HG02938 (cell line): ENCODE results near the gene ARL14EP.

Experiments used
- ATAC-seq: cut with Tn5 transposase; IDR thresholded peaks from one replicate; pipeline ENCODE4 v1.9.1; 2021; ENCODE audit warnings: mild to moderate bottlenecking, moderate library complexity; ENCODE audit not compliant: unreplicated experiment

The ARL14EP gene

GRCh38 chr11:30322826-30323710 is at the start of gene ARL14EP:
TSS of gene ARL14EP (plus strand) at chr11:30323104. CDS start at chr11:30330949, 7,845 bp downstream.
- peak; percentile 95 for ATAC-seq

- ATAC-seq: no peak
Observed at GRCh38 chr11:30277176-30277575, 45.7 kb upstream of the ARL14EP start.

DNA sequence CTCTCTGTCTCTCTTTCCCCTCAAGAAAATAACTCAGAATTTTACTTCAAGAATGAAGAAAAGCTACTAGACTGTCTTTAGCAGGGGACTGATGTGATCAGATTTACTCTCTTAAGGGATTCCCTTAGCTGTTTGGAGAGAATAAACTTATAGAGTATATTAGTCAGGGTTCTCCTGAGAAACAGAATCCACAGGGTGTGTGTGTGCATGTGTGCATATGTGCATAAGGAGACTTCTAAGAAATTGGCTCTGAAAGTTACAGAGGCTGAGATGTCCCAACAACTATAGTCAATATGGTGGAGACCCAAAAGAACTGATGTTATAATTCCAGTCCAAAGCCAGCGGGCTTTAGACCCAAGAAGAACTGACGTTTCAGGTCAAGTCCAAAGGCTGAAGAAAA is 43.1 kb upstream of the ARL14EP start:
- ATAC-seq: no peak

- ATAC-seq: no peak
Observed at GRCh38 chr11:30281476-30282288, 41.2 kb upstream of the ARL14EP start.

DNA sequence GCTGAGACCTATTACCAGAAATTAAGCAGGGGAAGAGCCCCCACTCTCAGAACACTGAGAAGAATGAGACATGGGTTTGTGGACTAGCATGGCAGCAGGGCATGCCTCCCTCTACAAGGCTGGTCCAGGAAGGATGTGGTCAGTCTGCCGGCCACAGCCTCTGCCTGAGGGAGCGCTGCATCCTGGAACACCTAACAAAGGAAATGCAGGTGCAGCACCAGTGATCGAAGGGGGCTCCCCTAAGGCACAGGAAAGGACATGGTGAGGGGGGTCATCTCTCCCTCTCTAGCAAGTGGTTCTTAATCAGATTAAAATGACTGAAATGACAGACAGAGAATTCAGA is 40.6 kb upstream of the ARL14EP start:
- no peak for ATAC-seq

DNA sequence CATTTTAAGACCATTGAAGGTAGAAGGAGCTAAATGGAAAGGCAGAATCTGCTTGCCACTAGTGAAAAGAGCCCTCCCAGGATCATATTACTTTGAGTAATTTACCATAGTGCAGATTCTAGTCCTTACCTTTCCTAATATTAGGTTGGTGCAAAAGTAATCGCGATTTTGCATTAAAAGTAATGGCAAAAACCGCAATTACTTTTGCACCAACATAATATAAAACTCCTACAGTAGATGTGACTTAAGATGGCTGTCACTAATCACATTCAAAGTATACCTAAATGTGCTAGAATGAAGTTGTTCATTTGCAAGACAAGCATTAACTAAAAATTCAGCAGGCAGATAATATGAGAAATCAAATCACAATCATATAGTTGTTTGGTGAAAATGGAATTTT is 38.1 kb upstream of the ARL14EP start:
- ATAC-seq: no peak

DNA sequence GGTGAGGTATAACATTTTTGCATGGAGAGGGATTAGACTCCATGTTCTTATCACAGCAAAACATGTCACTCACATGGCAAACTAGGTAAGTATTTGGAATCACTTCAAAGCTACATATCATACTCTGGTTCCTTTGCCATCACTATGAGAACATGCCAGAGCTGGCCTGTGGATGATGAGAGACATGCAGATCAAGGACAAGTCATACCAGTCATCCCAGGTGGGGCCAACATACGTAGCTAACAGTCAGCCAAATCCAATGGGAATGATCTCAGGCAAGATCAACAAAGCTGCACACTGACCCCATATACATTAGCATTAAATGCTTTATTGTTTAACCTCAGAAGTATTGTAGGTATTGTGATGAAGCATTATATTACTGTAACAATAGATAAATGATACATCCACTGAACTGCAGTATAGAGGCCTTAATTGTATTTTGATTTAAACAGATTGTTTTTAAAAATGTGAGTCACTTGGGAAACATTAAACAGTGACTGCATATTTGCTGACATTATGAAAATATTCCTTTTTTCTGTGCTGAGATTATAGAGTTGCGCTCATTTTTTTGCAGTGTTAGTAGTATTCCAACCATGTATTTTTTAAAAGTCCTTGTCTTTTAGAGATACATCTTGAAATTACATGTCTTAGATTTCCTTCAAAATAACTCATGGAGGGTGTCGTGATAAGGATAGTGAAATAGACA is 37.3 kb upstream of the ARL14EP start:
- no peak for ATAC-seq

DNA sequence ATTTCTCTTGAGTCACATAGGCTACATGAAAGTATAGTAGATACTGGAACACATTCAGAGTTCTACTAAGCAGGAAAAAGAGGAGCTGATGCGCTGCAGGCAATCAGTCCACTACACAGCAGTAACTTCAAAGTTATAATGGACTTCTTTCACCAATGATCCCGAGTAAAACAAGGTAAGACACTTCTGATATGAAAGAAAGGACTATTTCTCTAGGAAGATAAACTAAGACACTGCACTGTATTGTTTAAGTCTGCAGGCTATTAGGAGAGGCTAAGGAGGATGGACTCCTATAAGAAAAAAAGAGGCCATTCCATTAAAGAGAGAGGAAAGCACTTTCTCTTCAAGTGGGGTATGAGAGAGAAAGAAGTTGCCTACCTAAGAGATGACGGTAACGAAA is 31.6 kb upstream of the ARL14EP start:
- ATAC-seq: no peak

- ATAC-seq: no peak
Observed at GRCh38 chr11:30292545-30292944, 30.4 kb upstream of the ARL14EP start.

DNA sequence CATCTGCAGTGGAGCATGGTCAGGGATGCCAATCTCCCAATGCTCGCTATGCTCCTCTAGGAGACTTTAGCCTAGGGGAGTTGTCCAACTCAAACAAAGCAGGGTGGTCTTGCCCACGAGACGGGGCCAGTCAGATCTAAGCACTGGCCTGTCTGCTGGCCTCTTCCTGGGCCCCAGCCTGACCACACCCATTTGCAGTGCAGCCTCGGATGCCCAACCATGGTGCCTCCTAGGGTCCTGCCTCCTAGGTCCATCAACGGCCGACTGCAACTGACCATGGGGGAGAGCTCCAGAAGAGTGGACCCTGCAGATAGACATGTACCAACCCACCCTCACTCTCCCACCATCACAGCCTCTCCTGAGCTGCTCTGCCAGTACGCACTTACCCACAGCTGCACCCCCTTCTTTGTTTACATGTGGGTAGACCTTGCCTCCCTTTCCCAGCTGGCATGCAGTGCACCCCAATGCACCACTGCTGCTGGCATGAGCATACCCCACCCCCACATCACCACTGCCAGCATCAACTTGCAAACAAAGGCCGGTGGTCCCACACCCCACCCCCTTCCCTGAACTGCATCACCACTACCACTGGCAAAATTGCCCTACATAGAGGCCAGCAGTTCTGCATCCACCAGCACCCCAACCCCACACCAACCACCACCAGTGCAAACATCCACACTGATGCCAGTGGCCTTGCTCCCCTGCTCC is 27.6 kb upstream of the ARL14EP start:
- ATAC-seq: no peak

DNA sequence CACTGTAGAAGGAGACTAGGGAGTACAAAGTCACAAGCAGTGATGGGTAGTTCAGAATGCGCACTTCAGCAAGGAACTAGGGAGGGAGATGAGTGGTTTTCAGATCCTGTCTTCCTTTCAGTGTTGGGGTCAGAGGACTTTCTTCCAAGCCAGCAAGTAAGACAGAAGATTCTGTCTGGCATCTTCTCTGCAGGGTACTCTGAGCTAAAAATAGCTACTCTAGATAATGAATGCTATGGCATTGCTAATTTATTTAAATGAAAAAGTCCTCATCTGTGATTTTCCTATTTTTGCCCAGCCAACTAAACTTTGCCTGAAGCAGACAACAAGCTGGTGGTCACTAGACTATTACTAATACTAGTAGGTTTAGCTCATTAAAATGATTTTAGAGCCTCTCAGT is 18.3 kb upstream of the ARL14EP start:
- no peak for ATAC-seq

DNA sequence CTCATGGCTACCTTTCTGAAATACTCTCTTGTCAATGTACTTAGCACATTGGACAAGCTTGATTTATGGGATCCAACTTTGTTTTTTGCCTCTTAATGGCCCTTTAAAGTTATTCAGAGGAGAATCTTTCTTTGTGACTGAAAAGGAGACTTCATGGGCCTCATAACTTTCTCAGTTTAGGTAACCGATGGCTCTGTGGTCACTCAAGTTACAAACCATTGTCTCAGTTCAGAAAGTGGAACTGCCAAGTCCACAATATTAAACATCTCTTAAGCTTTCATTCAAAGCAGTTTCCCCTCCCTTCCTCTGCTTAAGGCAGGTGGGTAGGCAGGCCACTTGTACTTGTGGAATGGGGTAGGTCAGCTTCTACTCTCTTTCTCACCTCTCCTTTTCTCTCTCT is 12.3 kb upstream of the ARL14EP start:
- peak; percentile 99 for ATAC-seq

- ATAC-seq: no peak
Observed at GRCh38 chr11:30311189-30311588, 11.7 kb upstream of the ARL14EP start.

DNA sequence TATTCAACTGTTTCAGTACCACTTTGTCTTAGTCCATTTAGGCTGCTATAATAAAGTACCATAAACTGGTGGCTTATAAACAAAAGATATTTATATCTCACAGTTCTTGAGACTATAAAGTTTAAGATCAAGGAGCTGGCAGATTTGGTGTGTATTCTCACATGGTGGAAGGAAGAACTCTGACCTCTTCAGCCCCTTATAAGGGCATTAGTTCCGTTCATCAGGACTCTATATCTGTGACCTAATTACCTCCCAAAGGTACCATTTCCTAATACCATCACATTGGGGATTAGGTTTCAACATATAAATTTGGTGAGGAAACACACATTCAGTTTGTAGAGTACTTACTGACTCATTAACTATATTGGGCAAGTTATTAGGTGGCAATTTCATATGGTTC is 10.7 kb upstream of the ARL14EP start:
- no peak for ATAC-seq

DNA sequence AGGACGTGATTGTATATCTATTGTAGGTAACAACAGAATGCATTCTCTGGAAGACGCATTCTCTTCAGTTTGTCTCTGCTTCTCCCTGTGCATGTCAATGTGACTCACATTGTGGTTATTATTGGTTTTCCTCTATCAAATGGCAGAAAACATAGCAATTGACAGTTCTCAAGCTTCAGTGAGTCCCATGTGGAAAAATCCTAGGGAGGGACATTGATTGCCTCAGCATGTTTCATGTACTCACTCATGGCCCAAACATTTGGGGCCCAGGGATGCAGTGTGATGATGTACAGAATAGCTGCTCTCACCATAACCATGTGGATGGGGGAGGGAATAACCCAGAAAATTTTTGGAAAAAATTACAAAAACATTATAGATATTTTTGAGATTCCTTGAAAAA is 9.3 kb upstream of the ARL14EP start:
- no peak for ATAC-seq

DNA sequence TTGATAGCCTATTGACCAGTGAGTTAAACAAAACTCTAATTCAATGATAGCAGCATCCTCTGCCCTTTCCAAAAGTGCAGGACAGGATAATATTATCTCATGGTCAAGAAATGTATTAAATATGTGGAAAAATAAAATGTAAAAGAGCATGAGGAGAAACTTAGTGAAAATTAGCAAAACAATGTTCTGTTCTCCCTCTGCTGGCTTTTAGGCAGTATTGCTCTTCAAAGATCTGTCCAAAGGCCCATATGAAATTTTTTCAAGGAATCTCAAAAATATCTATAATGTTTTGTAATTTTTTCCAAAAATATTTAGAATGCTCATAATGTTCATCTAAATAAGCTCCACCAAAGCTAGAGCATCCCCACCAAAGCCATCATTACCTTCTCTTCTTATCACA is 8.3 kb upstream of the ARL14EP start:
- no peak for ATAC-seq

GRCh38 chr11:30316237-30316636 is 6.7 kb upstream of the ARL14EP start:
- no peak for ATAC-seq

DNA sequence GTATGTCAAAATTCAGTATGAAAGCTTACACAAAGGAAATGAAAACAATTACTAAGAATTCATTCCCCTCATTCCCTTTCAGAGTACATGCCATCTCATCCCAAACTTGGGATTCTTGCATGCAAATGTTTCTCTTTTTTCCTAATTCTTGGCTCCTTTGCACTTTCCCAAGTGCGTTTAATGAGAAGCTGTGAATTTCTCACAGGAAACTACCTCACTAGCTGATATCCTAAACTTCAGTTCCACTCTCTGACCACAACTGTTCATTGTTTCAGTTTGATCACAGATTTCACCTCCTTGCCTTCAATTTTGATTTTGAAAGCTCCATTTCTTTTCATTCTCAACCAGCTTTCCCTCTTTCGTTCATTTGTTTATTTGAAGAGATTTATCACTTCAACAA is 5.9 kb upstream of the ARL14EP start:
- peak; percentile 47 for ATAC-seq

GRCh38 chr11:30321321-30321720 is 1.6 kb upstream of the ARL14EP start:
- ATAC-seq: no peak

- no peak for ATAC-seq
Observed at GRCh38 chr11:30322191-30322590, 713 bp upstream of the ARL14EP start.
